GM15510 (cell line): ENCODE data around the gene SPRR2A.

Source experiments
- POLR2A ChIP-seq: IDR thresholded peaks from 3 replicates; pipeline ENCODE4 v1.6.1; 2011; ENCODE audit warnings: borderline replicate concordance; ENCODE audit not compliant: insufficient read length; ENCODE audit errors: extremely low read depth

Gene SPRR2A

GRCh38 chr1:153032677-153033308, 24.5 kb downstream of the SPRR2A start:
- no peak for TF ChIP-seq POLR2A

DNA sequence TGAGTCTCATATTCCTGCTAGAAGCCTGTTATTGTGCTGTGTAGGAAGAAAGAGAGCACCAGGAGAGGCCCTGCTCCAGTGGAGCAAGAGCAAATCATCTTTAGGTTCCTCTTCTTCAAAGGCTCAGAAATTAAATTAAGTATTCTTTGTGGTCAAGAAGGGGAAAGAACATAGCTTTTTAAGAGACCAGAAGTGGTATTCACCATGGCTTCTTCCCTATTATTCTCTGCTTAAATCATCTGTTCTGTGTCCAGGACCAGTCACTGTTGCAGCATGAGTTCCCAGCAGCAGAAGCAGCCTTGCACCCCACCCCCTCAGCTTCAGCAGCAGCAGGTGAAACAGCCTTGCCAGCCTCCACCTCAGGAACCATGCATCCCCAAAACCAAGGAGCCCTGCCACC, 25.2 kb downstream of the SPRR2A start:
- no peak for TF ChIP-seq POLR2A

DNA sequence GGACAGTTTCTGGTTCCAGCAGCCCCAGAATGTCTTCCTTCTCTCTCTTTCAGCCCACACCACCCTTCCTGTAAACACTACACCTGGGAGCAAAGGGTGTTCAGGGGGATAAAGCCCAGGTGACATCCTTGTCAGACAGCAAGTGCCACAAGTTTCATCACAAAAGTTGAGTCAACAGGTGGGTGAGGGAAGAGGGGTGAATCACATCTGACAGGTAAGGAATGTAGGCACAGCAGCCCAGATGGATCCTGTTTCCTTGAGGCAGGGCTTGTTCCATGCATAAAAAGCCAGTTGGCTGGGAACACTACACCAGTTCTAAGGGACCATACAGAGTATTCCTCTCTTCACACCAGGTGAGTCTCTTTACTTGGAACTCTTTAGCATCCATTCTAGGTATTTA, 26.4 kb downstream of the SPRR2A start, which contains the start of gene SPRR1B:
Gene SPRR1B (plus strand): TSS at position 309 of the 400 bp plus-strand sequence. CDS start 1,143 bp downstream, outside the sequence.
- TF ChIP-seq POLR2A = no peak

- TF ChIP-seq POLR2A = no peak
Observed at GRCh38 chr1:153028766-153029165, 28.5 kb downstream of the SPRR2A start.

DNA sequence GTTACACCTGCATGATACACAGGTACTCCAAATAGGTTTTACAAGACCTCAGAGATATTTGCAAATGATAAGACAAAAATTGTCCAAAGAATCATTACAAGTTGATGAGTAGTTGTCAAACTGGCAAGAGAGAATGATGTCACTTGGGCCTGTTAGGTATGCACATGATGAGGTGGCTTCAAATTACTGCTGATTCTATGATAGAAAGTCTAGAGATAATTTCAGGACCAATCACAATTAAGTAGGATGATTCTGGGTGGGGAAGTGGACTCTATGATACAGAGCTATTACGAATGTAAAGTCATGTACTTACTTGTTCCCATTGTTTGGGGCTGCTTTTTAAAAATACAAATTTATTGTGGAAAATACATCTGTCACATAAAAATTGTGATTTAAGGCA, 31.5 kb downstream of the SPRR2A start:
- no peak for TF ChIP-seq POLR2A

DNA sequence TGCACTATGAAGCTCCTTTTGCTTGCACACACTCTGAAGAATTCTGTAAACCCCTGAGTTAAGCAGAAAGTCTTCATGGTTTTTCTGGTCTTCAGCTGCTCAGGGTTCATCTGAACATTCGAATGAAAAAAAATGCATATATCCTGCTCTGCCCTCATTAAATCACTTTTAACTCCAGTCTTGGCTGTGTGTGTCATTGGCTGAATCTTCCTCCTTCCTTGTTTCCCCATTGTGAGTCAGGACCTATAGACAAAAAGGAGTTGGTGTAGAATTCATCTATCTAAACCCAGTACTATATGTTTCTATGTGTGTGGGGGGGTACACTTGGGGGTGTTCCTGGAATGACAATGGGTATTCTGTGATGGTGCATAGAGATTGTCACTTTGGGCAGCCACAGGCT, 32.9 kb downstream of the SPRR2A start:
- TF ChIP-seq POLR2A = no peak

GRCh38 chr1:153023109-153023508, 34.2 kb downstream of the SPRR2A start:
- no peak for TF ChIP-seq POLR2A
